ENCODE results near the gene FUT4.

- TF ChIP-seq CTCF (IDR thresholded peaks at IDR 0.05) (no peak), POLR2AphosphoS5 (IDR thresholded peaks at IDR 0.05; ENCODE audit: insufficient read depth in 1 of 2, low read depth in 1 of 2) (no peak)
These were observed 20.2 kb downstream of the FUT4 start for GRCh38 chr11:94563848-94564467.

Measured in vagina (tissue), 2 donors.